Skeletal muscle tissue (tissue), 5 donors: Measurements from ENCODE around the gene HMCN2. TPM values are rescaled to one million over a fixed set of nuclear protein-coding genes. Genes with fewer than 3 reads are reported as not detected.

Experiments used
- H3K27ac ChIP-seq: one replicate; pipeline ENCODE4 v1.7.0; 2013; ENCODE audit warnings: mild to moderate bottlenecking, low read depth, low read length, inconsistent platforms
- H3K27me3 ChIP-seq, 3 donors: one replicate each; pipeline ENCODE4 v1.7.0; 2013; ENCODE audit warnings: low read length in 3 of 3; ENCODE audit not compliant: control insufficient read depth in 3 of 3, insufficient read depth in 3 of 3
- H3K36me3 ChIP-seq, 3 donors: one replicate each; pipeline ENCODE4 v1.7.0; 2013; ENCODE audit warnings: low read length in 3 of 3; ENCODE audit not compliant: control insufficient read depth in 3 of 3, insufficient read depth in 3 of 3
- H3K4me1 ChIP-seq, 3 donors: one replicate each; pipeline ENCODE4 v1.7.0; 2013; ENCODE audit warnings: low read length in 3 of 3, mild to moderate bottlenecking in 3 of 3; ENCODE audit not compliant: control insufficient read depth in 3 of 3, insufficient read depth in 3 of 3
- H3K4me3 ChIP-seq, 3 donors: one replicate each; pipeline ENCODE4 v1.7.0; 2013; ENCODE audit warnings: low read length in 3 of 3
- H3K9ac ChIP-seq, 3 donors: one replicate each; pipeline ENCODE4 v1.7.0; 2013; ENCODE audit warnings: low read length in 3 of 3, mild to moderate bottlenecking in 3 of 3, moderate library complexity in 2 of 3, low read depth in 1 of 3
- H3K9me3 ChIP-seq, 3 donors: one replicate each; pipeline ENCODE4 v1.7.0; 2013; ENCODE audit warnings: low read length in 3 of 3; ENCODE audit not compliant: control insufficient read depth in 3 of 3
- small RNA-seq: library from RNA; depleted of rRNA; stranded (forward); fragments of <200 nt; gene quantifications from one replicate; pipeline ENCODE3, GENCODE V24; 2014
- total RNA-seq: library from RNA; depleted of rRNA; stranded (reverse); fragments of >200 nt; gene quantifications from one replicate; pipeline ENCODE4 v1.2.3, GENCODE V29; 2014
- donor health status: Osteomylitis.

Gene HMCN2
- total RNA-seq, 1 donor from 2014 or later: 12.5 TPM

DNA sequence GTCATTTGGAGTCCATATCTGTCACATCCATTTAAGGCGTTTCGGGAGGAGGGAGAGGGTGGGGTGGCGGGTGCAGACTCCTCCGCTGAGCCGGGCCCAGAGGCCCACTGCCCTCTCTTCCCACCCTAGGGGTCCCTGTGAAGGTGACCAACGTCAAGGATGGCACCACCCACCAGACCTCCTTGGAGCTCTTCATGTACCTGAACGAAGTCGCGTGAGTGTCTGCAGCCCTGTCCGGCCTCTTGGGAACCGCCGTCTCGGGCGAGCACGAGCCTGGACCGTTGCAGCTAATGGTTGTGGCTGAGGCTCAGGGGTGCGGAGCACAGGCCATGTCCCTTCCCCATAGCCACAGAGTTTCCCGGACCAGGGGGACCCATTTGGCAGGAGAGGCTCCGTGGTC lies 214.0 kb downstream of the HMCN2 start:
- no peak overlapping the region for H3K4me3 ChIP-seq
- no peak overlapping the region for H3K27ac ChIP-seq
- H3K9ac ChIP-seq: no peak overlapping the region
- H3K9me3 ChIP-seq: no peaks in the 10 kb centered on the region
- H3K36me3 ChIP-seq: peaks cover 2 to 5% (median 3%) of the 10 kb centered on the region in 3 donors
- H3K4me1 ChIP-seq: no peaks in the 10 kb centered on the region
- H3K27me3 ChIP-seq: no peaks in the 10 kb centered on the region

DNA sequence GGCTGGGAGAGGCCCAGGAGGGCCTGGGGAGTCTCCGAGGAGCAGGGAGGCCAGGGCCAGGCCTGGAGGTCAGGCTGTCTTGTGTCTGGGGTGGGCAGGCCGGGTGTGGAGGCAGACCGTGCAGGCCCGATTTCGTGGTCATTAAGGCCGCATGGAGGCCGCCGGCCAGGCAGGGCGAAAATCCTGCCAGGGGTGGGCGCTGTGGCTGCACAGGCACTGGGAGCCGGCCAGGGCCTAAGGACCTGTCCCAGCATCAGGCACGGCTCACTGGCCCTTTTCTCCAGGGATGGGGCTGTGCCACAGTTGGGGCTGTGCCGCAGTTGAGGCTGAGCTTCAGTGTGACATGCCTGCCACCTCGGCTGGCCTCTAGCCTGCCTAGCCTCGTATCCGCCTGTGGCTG lies 215.1 kb downstream of the HMCN2 start:
- Histone ChIP-seq H3K27ac (no peak overlapping the region), H3K4me1 (no peaks in the 10 kb centered on the region), H3K27me3 (no peaks in the 10 kb centered on the region), H3K9ac (no peak overlapping the region), H3K4me3 (no peak overlapping the region), H3K36me3 (peaks cover 2 to 9% (median 6%) of the 10 kb centered on the region in 3 donors), H3K9me3 (no peaks in the 10 kb centered on the region)

DNA sequence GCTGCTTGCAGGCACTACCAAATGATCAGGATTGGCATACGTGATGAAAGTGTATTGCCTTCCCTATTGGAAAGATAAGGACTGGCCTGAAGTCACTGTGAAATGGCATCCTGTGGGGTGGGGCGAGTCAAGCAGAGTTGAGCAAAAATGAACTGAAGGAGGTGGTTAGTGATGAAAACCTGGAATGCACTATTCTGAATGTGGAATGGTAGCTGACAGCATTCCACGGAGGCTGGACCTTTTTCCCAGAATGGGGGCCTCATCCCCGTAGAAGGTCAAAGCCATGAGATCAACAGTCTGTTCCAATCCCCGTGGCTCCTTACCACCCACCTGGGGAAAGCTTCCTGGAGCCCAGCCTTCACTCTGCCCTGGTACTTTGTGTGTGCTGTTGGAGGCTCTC lies 216.9 kb downstream of the HMCN2 start:
- Histone ChIP-seq H3K9ac (no peak overlapping the region), H3K4me1 (no peaks in the 10 kb centered on the region), H3K4me3 (no peak overlapping the region), H3K27me3 (no peaks in the 10 kb centered on the region), H3K36me3 (peaks cover under 1 to 9% (median 6%) of the 10 kb centered on the region in 3 donors), H3K9me3 (no peaks in the 10 kb centered on the region), H3K27ac (no peak overlapping the region)

DNA sequence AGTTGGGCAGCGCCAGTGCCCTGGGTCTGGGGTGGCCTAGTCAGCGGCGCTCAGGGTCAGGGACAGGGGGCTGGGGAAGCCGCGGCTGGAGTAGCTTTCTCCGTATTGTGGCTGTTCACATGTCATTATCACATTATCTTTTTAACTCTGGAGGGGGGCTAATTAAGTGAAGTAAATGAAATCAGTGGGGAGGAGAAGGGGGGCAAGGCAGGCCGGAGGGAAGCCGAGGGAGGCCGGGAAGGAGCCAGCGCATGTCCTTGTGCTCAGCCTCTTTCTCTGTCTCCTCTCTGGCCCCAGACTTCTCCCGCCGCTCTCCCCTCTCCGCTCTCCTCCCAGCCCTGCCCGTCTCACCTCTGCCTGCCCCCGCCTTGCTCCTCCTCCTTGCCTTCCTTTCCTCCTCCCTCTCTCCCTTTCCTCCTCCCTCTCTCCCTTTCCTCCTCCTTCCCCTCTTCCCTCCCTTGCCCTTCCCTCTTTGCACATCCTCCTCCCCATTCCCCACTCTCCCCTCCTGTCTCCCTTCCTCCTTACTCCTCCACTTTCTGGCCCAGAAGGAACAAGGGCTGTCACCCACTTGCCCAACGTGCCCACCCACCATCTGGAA lies 217.9 kb downstream of the HMCN2 start:
- Histone ChIP-seq H3K36me3 (peaks cover 0 to 9% (median 6%) of the 10 kb centered on the region in 3 donors), H3K27me3 (no peaks in the 10 kb centered on the region), H3K9ac (no peak overlapping the region), H3K9me3 (no peaks in the 10 kb centered on the region), H3K27ac (no peak overlapping the region), H3K4me1 (no peaks in the 10 kb centered on the region), H3K4me3 (no peak overlapping the region)

Small RNA genes lying within 50 kb of the gene (small RNA-seq; reads per million reads assigned to genes)
- not detected for gene RN7SL665P

Other genes with a start within 250 kb of the HMCN2 start
- gene FNBP1, start 222.6 kb upstream of the HMCN2 start, total RNA-seq: 21.9 TPM
- gene GPR107, start 211.9 kb upstream of the HMCN2 start, total RNA-seq: 19.8 TPM
- gene NCS1, start 93.4 kb upstream of the HMCN2 start, total RNA-seq: 19.3 TPM
- gene ASS1, start 179.2 kb downstream of the HMCN2 start, total RNA-seq: 109 TPM